ENCODE measurements around the gene FBXL15.

The FBXL15 gene

DNA sequence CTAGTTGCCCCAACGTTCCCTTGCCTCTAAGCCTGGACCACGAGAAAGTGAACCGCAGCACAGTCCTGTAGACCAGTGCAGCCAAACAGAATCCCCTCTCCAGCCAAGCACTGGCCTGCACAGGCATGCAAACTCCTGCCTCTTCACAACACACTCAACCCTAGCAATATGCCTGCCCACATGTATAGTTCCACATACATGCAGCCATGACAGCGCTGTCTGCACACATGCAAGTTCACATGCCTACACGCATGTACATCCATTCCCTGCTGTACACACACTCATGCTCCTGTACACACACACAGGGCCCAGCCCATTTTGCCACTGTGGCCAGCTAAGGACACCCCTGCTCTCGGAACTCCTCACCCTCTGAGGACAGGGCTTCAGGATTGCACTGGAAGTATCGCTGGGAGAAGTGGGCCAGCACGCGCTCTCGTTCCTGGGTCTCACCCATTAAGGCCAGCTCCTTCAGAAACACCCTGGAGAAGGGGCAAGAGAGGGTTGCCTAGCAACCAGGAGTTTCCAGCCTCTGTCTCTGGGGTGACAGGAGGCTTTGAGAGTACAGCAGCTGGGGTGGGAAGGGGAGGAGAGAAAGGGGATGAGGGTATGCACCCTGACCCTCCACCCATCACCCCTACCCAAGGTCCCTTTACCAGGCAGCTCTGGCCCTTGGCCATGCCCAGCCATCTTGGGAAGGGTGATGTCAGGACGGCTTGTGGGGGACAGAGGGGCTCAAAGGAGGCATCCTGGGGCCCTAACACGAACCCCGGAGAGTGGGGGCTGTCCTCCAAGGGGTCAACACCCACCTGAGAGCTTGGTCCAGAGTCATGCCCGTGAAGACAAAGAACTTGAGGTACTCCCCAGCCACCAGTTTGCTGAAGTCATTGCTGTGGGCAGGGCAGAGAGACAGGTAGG, 9.0 kb upstream of the FBXL15 start:
- TF ChIP-seq, protein P1, sequence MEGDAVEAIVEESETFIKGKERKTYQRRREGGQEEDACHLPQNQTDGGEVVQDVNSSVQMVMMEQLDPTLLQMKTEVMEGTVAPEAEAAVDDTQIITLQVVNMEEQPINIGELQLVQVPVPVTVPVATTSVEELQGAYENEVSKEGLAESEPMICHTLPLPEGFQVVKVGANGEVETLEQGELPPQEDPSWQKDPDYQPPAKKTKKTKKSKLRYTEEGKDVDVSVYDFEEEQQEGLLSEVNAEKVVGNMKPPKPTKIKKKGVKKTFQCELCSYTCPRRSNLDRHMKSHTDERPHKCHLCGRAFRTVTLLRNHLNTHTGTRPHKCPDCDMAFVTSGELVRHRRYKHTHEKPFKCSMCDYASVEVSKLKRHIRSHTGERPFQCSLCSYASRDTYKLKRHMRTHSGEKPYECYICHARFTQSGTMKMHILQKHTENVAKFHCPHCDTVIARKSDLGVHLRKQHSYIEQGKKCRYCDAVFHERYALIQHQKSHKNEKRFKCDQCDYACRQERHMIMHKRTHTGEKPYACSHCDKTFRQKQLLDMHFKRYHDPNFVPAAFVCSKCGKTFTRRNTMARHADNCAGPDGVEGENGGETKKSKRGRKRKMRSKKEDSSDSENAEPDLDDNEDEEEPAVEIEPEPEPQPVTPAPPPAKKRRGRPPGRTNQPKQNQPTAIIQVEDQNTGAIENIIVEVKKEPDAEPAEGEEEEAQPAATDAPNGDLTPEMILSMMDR (IDR thresholded peaks at IDR 0.05; ENCODE audit: insufficient read depth, low read depth, low read length, missing control alignments), result no peak
- no peak overlapping the region for H3K4me3 ChIP-seq (ENCODE audit: low read depth, low read length)
- no peak for DNase-seq (ENCODE audit: low read depth)

DNA sequence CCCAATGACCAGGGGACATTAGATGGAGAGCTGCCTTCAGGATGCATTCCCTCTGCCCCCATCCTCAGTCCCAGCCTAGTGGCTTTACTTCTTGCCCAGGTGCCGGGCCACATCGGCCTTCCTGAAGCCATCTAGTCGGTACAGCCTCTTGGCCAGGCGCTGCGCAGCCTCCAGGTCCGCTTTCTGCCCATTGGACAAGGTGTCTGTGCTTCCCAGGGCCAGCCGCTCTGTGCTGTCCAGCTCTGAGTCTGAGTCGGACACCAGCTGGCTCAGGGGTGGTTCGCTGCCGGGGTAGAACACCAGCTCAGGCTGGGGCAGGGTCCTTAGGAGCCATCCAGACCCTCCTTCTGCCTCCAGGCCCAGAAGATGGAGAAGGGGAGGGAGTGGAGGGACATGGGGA, 8.3 kb upstream of the FBXL15 start:
- TF ChIP-seq, protein P1 (IDR thresholded peaks at IDR 0.05; ENCODE audit: insufficient read depth, low read depth, low read length, missing control alignments), result no peak
- no peak for DNase-seq (ENCODE audit: low read depth)

DNA sequence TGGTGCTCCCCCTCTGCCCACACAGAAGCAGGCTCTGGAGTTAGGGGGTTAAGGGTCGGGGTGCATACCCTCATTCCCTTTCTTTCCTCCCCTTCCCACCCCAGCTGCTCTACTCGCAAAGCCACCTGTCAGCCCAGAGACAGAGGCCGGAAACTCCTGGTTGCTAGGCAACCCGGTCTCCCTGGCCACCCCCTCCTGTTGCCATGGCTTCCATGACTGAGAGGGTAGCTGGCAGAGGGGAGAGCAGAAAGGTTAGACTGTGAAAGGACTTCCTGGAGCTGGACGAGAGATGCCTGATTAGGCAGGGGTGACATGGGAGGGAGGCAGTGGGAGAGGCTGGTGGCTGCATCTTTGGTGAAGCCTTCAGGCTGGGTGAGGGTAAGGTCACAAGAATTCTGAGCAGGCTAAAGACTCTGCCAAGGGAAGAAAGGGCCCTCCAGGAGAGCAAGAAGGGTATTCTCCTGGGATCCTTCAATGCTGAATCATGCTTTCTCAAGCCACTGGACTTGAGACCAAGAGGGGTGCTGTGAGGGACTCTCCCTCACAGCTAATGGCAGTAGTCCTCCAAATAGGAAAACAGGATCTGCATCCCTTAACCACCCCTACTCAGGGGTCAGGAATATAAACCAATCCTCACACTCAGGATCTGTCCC, 7.5 kb upstream of the FBXL15 start:
- TF ChIP-seq, protein P1 (IDR thresholded peaks at IDR 0.05; ENCODE audit: insufficient read depth, low read depth, low read length, missing control alignments), result no peak
- peak; percentile 77 for DNase-seq (ENCODE audit: low read depth)
- no peak overlapping the region for H3K4me3 ChIP-seq (ENCODE audit: low read depth, low read length)

More for the DNA sequence above, 8.3 kb upstream of the FBXL15 start:
- H3K4me3 ChIP-seq (ENCODE audit: low read depth, low read length), result no peak overlapping the region

- TF ChIP-seq, protein P1 (IDR thresholded peaks at IDR 0.05; ENCODE audit: insufficient read depth, low read depth, low read length, missing control alignments), result no peak
- no peak for DNase-seq (ENCODE audit: low read depth)
- no peak overlapping the region for H3K4me3 ChIP-seq (ENCODE audit: low read depth, low read length)
Observed at GRCh38 chr10:102413806-102414561, 6.7 kb upstream of the FBXL15 start.

GRCh38 chr10:102414749-102415148, 5.9 kb upstream of the FBXL15 start:
- TF ChIP-seq, protein P1 (IDR thresholded peaks at IDR 0.05; ENCODE audit: insufficient read depth, low read depth, low read length, missing control alignments), result no peak
- H3K4me3 ChIP-seq (ENCODE audit: low read depth, low read length), result no peak overlapping the region
- no peak for DNase-seq (ENCODE audit: low read depth)

GRCh38 chr10:102416283-102416682, 4.4 kb upstream of the FBXL15 start:
- TF ChIP-seq, protein P1 (IDR thresholded peaks at IDR 0.05; ENCODE audit: insufficient read depth, low read depth, low read length, missing control alignments), result no peak
- H3K4me3 ChIP-seq (ENCODE audit: low read depth, low read length), result no peak overlapping the region
- DNase-seq (ENCODE audit: low read depth), result no peak
